Measurements from ENCODE around the gene SNED1.
A peak's percentile ranks its signal among the peaks of the same experiment; 100 is the strongest.

The SNED1 gene

GRCh38 chr2:241110607-241111439 is 112.4 kb downstream of the SNED1 start:
- DNase-seq = no peak

GRCh38 chr2:241111440-241111805 is 113.0 kb downstream of the SNED1 start:
- DNase-seq = no peak

GRCh38 chr2:241112046-241112445 is 113.6 kb downstream of the SNED1 start:
- no peak for DNase-seq

GRCh38 chr2:241112592-241112991 is 114.2 kb downstream of the SNED1 start:
- DNase-seq = no peak

- no peak for DNase-seq
Measured at GRCh38 chr2:241114836-241115235, 116.4 kb downstream of the SNED1 start.

GRCh38 chr2:241115361-241115760 is 116.9 kb downstream of the SNED1 start:
- DNase-seq = no peak

GRCh38 chr2:241116606-241117560 is 118.5 kb downstream of the SNED1 start:
- no peak for DNase-seq

- no peak for DNase-seq
Measured at GRCh38 chr2:241118737-241119505, 120.5 kb downstream of the SNED1 start.

- DNase-seq = no peak
Measured at GRCh38 chr2:241120440-241120839, 122.0 kb downstream of the SNED1 start.

GRCh38 chr2:241121008-241121407 is 122.6 kb downstream of the SNED1 start:
- DNase-seq = no peak

GRCh38 chr2:241122376-241123002 is 124.1 kb downstream of the SNED1 start:
- DNase-seq = no peak

- no peak for DNase-seq
Measured at GRCh38 chr2:241123816-241124536, 125.6 kb downstream of the SNED1 start.

- no peak for DNase-seq
Measured at GRCh38 chr2:241125626-241126025, 127.2 kb downstream of the SNED1 start.

GRCh38 chr2:241126201-241126611 is 127.8 kb downstream of the SNED1 start:
- DNase-seq = no peak

- no peak for DNase-seq
Measured at GRCh38 chr2:241126771-241127202, 128.4 kb downstream of the SNED1 start.

GRCh38 chr2:241128266-241128665 is 129.8 kb downstream of the SNED1 start:
- no peak for DNase-seq

GRCh38 chr2:241129086-241129871 is 130.9 kb downstream of the SNED1 start:
- peak; percentile 45 to 59 for DNase-seq

GRCh38 chr2:241130316-241130715 is 131.9 kb downstream of the SNED1 start:
- no peak for DNase-seq

GRCh38 chr2:241131531-241131930 is 133.1 kb downstream of the SNED1 start:
- no peak for DNase-seq

- DNase-seq = no peak
Measured at GRCh38 chr2:241132538-241133435, 134.4 kb downstream of the SNED1 start.

Data from inflammatory macrophage treated with lipopolysaccharide for 1 hour (primary cell).